ENCODE data around the gene PXK. TPM values are rescaled to one million over a fixed set of nuclear protein-coding genes. Genes with fewer than 3 reads are reported as not detected.
A peak's percentile ranks its signal among the peaks of the same experiment; 100 is the strongest.
"Not testable (repeated sequence)": the region's sequence is repeated elsewhere in the genome, so short reads cannot be mapped to it uniquely, and the experiment has no call there.

The PXK gene
- total RNA-seq, 4 donors from 2014 or later, result 28.2 to 35.3 (median 30.3) TPM

- Histone ChIP-seq H3K9me3 (no peaks in the 10 kb centered on the region), H3K36me3 (peaks cover 0 to 6% (median 2%) of the 10 kb centered on the region in 4 donors), H3K27me3 (no peaks in the 10 kb centered on the region), H3K4me3 (no peak overlapping the region), H3K27ac (replicated peaks in 1 of 4) (peak overlapping the region in 2 of 4 donors; percentile 61 to 80), H3K4me1 (peaks cover 17 to 55% (median 45%) of the 10 kb centered on the region in 4 donors)
- TF ChIP-seq POLR2A (IDR thresholded peaks at IDR 0.05; ENCODE audit: low read depth) (no peak), EP300 (IDR thresholded peaks at IDR 0.05) (no peak), CTCF (IDR thresholded peaks at IDR 0.05) (no peak), POLR2AphosphoS5 (IDR thresholded peaks at IDR 0.05) (no peak)
- 98% methylated on average over 3 of the region's 3 CpGs for WGBS
- DNase-seq (ENCODE audit: extremely low spot score), result no peak
- intact Hi-C loops (cut with DNase I), result no loop called here
Measured at GRCh38 chr3:58336135-58336882, 3.6 kb downstream of the PXK start.

DNA sequence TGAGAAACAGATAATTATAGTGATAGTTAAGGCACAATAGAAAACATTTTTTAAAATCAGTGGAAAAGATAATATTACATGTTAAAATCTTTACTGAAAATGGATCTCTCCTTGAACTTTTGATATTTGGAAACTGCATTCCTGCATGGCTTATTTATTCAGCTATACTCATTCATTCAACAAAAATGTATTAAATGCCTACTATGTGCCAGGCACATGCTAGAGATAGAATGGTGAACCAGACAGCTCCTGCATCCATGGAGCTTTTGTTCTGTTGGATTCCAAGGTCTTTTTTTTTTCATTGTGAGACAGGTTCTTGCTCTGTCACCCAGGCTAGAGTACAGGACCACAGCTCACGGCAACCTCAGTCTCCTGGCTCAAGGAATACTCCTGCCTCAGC is 4.5 kb downstream of the PXK start:
- no peak for DNase-seq (ENCODE audit: extremely low spot score)
- peaks cover 12 to 55% (median 42%) of the 10 kb centered on the region in 4 donors for H3K4me1 ChIP-seq

DNA sequence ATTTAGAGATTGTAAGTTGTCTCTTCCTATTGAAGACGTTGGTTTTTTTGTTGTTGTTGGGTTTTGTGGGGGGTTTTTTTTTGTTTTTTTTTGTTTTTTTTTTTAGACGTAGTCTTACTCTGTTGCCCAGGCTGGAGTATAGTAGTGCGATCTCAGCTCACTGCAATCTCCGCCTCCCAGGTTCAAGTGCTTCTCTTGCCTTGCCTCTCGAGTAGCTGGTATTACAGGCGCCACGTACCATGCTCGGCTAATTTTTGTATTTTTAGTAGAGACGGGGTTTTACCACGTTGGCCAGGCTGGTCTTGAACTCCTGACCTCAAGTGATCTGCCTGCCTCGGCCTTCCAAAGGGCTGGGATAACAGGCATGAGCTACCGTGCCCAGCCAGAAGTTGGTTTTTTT is 6.5 kb downstream of the PXK start:
- whole genome bisulfite sequencing, result 90% methylated on average over 12 of the region's 12 CpGs
- H3K4me3 ChIP-seq, result not testable (repeated sequence)
- H3K4me1 ChIP-seq, result peaks cover 6 to 55% (median 39%) of the 10 kb centered on the region in 4 donors

More for the DNA sequence above, 4.5 kb downstream of the PXK start:
- WGBS, result 100% methylated on average over 1 of the region's 1 CpG
- intact Hi-C loops (cut with DNase I), result no loop called here
- Histone ChIP-seq H3K27ac (replicated peaks in 1 of 4) (no peak overlapping the region), H3K36me3 (peaks cover 0 to 10% (median 2%) of the 10 kb centered on the region in 4 donors), H3K27me3 (no peaks in the 10 kb centered on the region), H3K4me3 (no peak overlapping the region), H3K9me3 (no peaks in the 10 kb centered on the region)
- no peak for TF ChIP-seq CTCF (IDR thresholded peaks at IDR 0.05)
- TF ChIP-seq EP300 (IDR thresholded peaks at IDR 0.05), result no peak
- TF ChIP-seq POLR2AphosphoS5 (IDR thresholded peaks at IDR 0.05), result no peak
- no peak for TF ChIP-seq POLR2A (IDR thresholded peaks at IDR 0.05; ENCODE audit: low read depth)

GRCh38 chr3:58340594-58341244 is 8.0 kb downstream of the PXK start:
- intact Hi-C loops (cut with DNase I), result no loop called here
- DNase-seq (ENCODE audit: extremely low spot score), result no peak
- TF ChIP-seq CTCF (IDR thresholded peaks at IDR 0.05) (no peak), EP300 (IDR thresholded peaks at IDR 0.05) (no peak), POLR2AphosphoS5 (IDR thresholded peaks at IDR 0.05) (no peak), POLR2A (IDR thresholded peaks at IDR 0.05; ENCODE audit: low read depth) (no peak)
- Histone ChIP-seq H3K4me3 (no peak overlapping the region), H3K27ac (replicated peaks in 1 of 4) (no peak overlapping the region), H3K27me3 (no peaks in the 10 kb centered on the region), H3K9me3 (no peaks in the 10 kb centered on the region), H3K4me1 (peaks cover 0 to 39% (median 28%) of the 10 kb centered on the region in 4 donors), H3K36me3 (peaks cover 0 to 10% (median 2%) of the 10 kb centered on the region in 4 donors)
- 94% methylated on average over 3 of the region's 3 CpGs for WGBS

More for the DNA sequence above, 6.5 kb downstream of the PXK start:
- H3K9me3 ChIP-seq; H3K27me3 ChIP-seq; intact Hi-C loops (cut with DNase I); H3K27ac ChIP-seq (replicated peaks in 1 of 4); H3K36me3 ChIP-seq; DNase-seq (ENCODE audit: extremely low spot score): not testable (repeated sequence)

- TF ChIP-seq CTCF (IDR thresholded peaks at IDR 0.05) (no peak), EP300 (IDR thresholded peaks at IDR 0.05) (no peak), POLR2AphosphoS5 (IDR thresholded peaks at IDR 0.05) (no peak), POLR2A (IDR thresholded peaks at IDR 0.05; ENCODE audit: low read depth) (no peak)
- Histone ChIP-seq H3K27me3 (no peaks in the 10 kb centered on the region), H3K36me3 (peaks cover 0 to 10% (median 2%) of the 10 kb centered on the region in 4 donors), H3K9me3 (no peaks in the 10 kb centered on the region), H3K4me3 (no peak overlapping the region), H3K27ac (replicated peaks in 1 of 4) (no peak overlapping the region), H3K4me1 (peaks cover 0 to 38% (median 24%) of the 10 kb centered on the region in 4 donors)
- WGBS, result 88% methylated on average over 3 of the region's 3 CpGs
- intact Hi-C loops (cut with DNase I), result no loop called here
- no peak for DNase-seq (ENCODE audit: extremely low spot score)
Measured at GRCh38 chr3:58341376-58341775, 8.7 kb downstream of the PXK start.
